Measurements from ENCODE around the gene MBTD1.

Gene MBTD1

DNA sequence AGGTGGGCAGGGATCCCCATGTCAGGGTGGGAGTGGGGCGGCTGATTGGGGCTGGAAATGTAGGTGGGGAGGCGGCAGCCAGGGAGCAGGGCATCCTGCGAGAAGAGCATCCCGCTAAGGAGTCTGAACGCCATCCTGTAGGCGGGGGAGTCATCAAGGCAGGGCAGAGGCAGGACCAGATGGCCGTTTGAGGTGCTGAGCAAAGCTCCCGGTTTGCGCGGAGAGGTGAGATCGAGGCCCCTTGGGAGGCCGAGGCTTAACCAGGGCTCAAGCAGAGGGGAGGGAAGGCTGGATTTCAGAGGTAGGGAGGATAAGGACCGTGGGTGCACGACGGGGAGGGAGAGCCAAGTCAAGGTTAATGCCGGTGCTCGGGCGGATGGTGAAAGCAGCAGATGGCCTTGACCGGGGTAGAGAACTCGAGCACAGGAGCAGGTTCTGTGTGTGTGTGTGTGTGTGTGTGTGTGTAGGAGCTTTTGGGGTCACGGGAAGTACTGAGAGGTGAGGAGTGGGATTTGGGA, 94.1 kb downstream of the MBTD1 start:
- DNase-seq: peak; percentile 93
- no peaks in the 10 kb centered on the region for H3K9me3 ChIP-seq (ENCODE audit: severe bottlenecking)
- H3K36me3 ChIP-seq: peaks cover 76% of the 10 kb centered on the region
- peak overlapping the region; percentile 94 for H3K27ac ChIP-seq
- TF ChIP-seq, protein P1, sequence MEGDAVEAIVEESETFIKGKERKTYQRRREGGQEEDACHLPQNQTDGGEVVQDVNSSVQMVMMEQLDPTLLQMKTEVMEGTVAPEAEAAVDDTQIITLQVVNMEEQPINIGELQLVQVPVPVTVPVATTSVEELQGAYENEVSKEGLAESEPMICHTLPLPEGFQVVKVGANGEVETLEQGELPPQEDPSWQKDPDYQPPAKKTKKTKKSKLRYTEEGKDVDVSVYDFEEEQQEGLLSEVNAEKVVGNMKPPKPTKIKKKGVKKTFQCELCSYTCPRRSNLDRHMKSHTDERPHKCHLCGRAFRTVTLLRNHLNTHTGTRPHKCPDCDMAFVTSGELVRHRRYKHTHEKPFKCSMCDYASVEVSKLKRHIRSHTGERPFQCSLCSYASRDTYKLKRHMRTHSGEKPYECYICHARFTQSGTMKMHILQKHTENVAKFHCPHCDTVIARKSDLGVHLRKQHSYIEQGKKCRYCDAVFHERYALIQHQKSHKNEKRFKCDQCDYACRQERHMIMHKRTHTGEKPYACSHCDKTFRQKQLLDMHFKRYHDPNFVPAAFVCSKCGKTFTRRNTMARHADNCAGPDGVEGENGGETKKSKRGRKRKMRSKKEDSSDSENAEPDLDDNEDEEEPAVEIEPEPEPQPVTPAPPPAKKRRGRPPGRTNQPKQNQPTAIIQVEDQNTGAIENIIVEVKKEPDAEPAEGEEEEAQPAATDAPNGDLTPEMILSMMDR (IDR thresholded peaks at IDR 0.05; ENCODE audit: low read depth, low read length): no peak
- H3K4me3 ChIP-seq (ENCODE audit: low read depth, low read length): peak overlapping the region; percentile 93
- no peaks in the 10 kb centered on the region for H3K27me3 ChIP-seq (ENCODE audit: insufficient read depth, low read depth, severe bottlenecking)

DNA sequence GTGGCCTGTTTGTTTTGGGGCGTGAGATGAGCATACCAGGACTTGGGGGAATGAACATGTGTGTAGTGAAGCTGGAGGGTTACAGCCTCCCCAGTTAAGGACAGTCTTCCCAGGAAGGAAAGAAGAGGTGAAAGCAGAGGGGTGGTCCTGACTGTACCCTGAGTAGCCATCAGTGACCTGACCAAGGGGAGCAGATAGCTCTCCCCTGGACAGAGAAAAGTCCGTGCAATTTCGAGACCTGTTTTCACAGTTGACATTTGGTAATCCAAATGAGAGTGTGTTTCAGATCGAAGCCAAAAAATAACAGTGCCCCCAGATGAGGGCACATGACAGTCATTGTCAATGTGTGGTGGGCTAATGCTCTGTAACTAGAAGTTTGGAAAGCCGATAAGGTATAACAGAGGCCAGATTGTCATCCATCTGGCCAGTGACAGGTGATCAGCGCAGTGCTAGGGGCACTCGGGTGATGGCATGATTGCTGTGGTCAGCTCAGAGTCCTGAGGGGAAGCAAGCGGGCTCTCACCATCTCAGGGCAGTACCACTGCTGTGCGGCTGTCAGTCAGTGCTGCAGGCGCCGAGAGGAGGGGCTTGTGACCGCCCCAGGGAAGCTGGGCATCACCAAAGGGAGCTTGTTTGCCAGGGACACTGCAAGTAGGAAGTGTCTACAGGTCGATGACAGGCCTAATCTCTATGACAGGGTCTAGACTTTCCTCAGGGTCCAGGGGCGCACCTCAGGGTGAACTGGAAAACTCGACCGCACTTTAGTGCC, 94.8 kb downstream of the MBTD1 start:
- Histone ChIP-seq H3K4me3 (ENCODE audit: low read depth, low read length) (peak overlapping the region; percentile 93), H3K36me3 (peaks cover 76% of the 10 kb centered on the region), H3K27ac (peak overlapping the region; percentile 94), H3K9me3 (ENCODE audit: severe bottlenecking) (no peaks in the 10 kb centered on the region), H3K27me3 (ENCODE audit: insufficient read depth, low read depth, severe bottlenecking) (no peaks in the 10 kb centered on the region)
- TF ChIP-seq, protein P1 (IDR thresholded peaks at IDR 0.05; ENCODE audit: low read depth, low read length): no peak
- peak; percentile 69 for DNase-seq

DNA sequence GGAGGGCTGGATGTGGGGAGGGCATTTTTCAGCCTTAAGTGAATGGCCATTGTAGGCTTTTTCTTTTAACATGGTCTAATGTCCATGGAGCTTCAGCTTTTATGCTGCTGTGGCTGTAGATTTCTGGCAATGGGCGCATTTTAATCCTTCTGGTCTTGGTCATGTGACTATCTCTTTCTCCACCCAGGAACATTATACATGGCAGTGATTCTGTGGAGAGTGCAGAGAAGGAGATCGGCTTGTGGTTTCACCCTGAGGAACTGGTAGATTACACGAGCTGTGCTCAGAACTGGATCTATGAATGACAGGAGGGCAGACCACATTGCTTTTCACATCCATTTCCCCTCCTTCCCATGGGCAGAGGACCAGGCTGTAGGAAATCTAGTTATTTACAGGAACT, 98.3 kb downstream of the MBTD1 start:
- TF ChIP-seq, protein P1 (IDR thresholded peaks at IDR 0.05; ENCODE audit: low read depth, low read length): no peak
- no peak overlapping the region for H3K4me3 ChIP-seq (ENCODE audit: low read depth, low read length)
- H3K27me3 ChIP-seq (ENCODE audit: insufficient read depth, low read depth, severe bottlenecking): no peaks in the 10 kb centered on the region
- no peaks in the 10 kb centered on the region for H3K9me3 ChIP-seq (ENCODE audit: severe bottlenecking)
- peaks cover 80% of the 10 kb centered on the region for H3K36me3 ChIP-seq
- no peak for DNase-seq
- H3K27ac ChIP-seq: no peak overlapping the region

DNA sequence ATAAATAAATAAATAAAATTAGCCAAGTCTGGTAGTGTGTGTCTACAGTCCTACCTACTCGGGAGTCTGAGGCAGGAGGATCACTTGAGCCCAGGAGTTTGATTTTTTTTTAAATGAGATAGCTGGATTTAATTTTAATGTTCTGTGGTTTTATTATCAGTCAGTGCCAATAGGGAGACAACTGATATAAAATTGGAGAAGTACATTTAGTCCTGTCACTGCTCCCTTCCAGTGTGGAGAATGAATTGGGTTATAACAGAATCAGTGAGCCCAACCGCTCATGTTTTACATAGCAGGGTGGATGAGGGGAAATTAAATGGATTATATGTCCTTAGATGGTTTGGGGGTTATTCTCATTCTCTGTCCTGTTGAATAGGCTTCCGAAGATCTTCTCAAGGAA, 100.2 kb downstream of the MBTD1 start:
- Histone ChIP-seq H3K27ac (no peak overlapping the region), H3K27me3 (ENCODE audit: insufficient read depth, low read depth, severe bottlenecking) (no peaks in the 10 kb centered on the region), H3K9me3 (ENCODE audit: severe bottlenecking) (no peaks in the 10 kb centered on the region), H3K36me3 (peaks cover 88% of the 10 kb centered on the region), H3K4me3 (ENCODE audit: low read depth, low read length) (no peak overlapping the region)
- DNase-seq: no peak
- TF ChIP-seq, protein P1 (IDR thresholded peaks at IDR 0.05; ENCODE audit: low read depth, low read length): no peak

DNA sequence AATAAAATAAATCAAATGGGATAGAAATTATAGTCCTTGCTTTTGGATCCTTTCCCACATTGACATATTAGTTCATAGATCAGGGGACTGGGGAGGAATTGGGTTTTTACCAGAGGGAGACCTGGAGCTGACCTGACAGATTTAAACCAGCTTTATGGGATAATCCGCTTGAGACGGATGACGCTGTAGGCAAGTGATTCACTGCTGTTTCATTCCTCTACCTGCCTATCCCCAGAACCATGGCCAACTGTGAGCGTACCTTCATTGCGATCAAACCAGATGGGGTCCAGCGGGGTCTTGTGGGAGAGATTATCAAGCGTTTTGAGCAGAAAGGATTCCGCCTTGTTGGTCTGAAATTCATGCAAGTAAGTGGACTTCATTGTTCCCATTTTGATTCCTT, 104.4 kb downstream of the MBTD1 start:
- peak; percentile 87 for DNase-seq
- Histone ChIP-seq H3K4me3 (ENCODE audit: low read depth, low read length) (peak overlapping the region; percentile 19), H3K27me3 (ENCODE audit: insufficient read depth, low read depth, severe bottlenecking) (no peaks in the 10 kb centered on the region), H3K27ac (peak overlapping the region; percentile 89), H3K36me3 (peaks cover 57% of the 10 kb centered on the region), H3K9me3 (ENCODE audit: severe bottlenecking) (no peaks in the 10 kb centered on the region)
- TF ChIP-seq, protein P1 (IDR thresholded peaks at IDR 0.05; ENCODE audit: low read depth, low read length): no peak
